ENCODE results near the gene CTNNA3.

GRCh38 chr10:67666416-67667034 lies 29.5 kb downstream of the CTNNA3 start:
- peak; percentile 24 to 41 (median 39) for TF ChIP-seq CTCF (IDR thresholded peaks at IDR 0.05)
- TF ChIP-seq POLR2AphosphoS5 (IDR thresholded peaks at IDR 0.05): no peak
- no peak for TF ChIP-seq POLR2A (IDR thresholded peaks at IDR 0.05)
- TF ChIP-seq EP300 (IDR thresholded peaks at IDR 0.05; ENCODE audit: low read depth): no peak
